VCaP (cell line): Measurements from ENCODE around the gene FOXO3.
A peak's percentile ranks its signal among the peaks of the same experiment; 100 is the strongest.

ENCODE experiments used
- H3K27ac ChIP-seq: fragments of 450-650 bp; 2 replicates; pipeline ENCODE4 v1.5.1; 2017
- TF ChIP-seq, protein P1 (sequence below): fragments of 450-650 bp; conservative IDR thresholded peaks from 2 replicates; pipeline ENCODE4 v1.5.1; 2017; ENCODE audit warnings: mild to moderate bottlenecking, moderate library complexity

The FOXO3 gene

DNA sequence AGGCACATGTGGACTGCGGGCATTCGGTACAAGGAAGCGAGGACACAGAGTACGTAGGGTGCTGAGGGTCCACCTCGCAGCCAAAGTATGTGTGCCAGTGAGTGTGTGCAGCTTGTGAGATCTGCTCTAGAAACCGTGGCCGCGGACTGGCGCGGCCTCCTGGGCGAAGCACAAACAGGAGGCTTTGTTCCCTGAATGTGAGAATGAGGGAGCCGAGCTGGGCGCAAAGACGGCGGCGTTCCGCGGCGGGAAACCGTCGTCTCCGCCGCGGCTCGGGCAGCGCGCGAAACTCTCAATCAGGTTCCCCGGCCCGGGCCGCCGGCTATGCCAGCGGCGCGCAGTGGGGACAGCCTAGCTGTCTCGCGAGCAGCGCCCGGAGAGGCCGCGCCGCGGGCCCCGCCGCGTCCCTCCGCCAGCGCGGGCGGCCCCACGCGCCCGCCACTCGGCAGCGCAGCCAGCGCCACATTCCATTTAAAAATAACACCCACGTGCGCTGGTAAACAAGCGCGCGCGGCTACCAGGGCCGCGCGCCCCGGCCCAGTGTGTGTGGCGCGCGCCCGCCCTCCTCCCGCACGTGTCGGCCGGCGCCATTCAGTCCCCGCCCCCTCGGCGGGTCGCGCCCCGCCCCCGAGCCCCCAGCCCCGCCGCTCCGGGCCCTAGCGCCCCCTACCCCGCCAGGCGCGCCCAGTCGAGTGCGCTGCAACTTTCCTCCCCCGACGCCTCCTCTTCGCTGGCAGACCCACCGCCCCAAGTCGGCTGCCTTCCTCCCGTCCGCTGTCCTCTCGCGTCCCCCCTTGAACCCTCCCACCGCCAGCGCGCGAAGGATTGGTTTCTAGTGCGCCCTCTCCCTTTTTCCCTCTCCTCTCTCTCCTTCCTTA, 3.0 kb upstream of the FOXO3 start:
- TF ChIP-seq, protein P1, sequence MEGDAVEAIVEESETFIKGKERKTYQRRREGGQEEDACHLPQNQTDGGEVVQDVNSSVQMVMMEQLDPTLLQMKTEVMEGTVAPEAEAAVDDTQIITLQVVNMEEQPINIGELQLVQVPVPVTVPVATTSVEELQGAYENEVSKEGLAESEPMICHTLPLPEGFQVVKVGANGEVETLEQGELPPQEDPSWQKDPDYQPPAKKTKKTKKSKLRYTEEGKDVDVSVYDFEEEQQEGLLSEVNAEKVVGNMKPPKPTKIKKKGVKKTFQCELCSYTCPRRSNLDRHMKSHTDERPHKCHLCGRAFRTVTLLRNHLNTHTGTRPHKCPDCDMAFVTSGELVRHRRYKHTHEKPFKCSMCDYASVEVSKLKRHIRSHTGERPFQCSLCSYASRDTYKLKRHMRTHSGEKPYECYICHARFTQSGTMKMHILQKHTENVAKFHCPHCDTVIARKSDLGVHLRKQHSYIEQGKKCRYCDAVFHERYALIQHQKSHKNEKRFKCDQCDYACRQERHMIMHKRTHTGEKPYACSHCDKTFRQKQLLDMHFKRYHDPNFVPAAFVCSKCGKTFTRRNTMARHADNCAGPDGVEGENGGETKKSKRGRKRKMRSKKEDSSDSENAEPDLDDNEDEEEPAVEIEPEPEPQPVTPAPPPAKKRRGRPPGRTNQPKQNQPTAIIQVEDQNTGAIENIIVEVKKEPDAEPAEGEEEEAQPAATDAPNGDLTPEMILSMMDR = no peak; the same call in none of the 2 replicates
- H3K27ac ChIP-seq = peak overlapping the region; percentile 96

DNA sequence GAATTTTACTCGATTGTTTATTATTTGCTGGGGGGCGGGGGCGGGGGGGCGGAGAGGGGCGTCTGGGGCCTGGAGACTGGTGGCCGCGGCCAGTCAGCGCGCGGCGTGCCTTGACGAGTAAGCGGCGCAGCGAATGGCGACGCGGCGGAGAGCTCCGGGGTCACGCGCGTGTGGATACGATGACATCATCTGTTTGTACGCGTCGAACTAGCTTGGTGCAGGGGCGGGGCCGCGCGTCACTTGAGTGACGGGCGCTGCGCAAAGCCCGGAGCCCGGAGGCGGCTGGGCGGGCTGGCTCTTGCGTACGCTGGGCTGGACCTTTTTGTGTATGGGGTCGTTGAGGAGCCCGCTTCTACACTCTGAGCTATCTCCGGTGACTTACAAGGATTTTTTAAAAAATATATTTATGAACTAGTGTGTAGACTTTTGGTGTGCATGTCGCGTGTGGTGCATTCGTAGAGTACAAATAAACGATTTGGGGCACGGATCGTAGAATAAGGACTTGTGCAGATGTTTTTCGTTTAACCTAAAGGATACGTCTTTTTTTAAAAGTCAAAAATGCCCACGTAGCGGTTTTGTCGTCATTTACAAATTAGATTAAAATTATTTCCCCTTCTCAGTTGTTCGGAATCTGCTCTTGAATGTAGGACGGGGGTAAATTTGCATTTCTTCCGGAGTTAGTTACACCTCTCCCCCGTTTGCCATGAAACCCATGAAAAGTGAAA, 2.2 kb upstream of the FOXO3 start:
- TF ChIP-seq, protein P1 = no peak; the same call in 1 of the 2 replicates
- H3K27ac ChIP-seq = peak overlapping the region; percentile 96

DNA sequence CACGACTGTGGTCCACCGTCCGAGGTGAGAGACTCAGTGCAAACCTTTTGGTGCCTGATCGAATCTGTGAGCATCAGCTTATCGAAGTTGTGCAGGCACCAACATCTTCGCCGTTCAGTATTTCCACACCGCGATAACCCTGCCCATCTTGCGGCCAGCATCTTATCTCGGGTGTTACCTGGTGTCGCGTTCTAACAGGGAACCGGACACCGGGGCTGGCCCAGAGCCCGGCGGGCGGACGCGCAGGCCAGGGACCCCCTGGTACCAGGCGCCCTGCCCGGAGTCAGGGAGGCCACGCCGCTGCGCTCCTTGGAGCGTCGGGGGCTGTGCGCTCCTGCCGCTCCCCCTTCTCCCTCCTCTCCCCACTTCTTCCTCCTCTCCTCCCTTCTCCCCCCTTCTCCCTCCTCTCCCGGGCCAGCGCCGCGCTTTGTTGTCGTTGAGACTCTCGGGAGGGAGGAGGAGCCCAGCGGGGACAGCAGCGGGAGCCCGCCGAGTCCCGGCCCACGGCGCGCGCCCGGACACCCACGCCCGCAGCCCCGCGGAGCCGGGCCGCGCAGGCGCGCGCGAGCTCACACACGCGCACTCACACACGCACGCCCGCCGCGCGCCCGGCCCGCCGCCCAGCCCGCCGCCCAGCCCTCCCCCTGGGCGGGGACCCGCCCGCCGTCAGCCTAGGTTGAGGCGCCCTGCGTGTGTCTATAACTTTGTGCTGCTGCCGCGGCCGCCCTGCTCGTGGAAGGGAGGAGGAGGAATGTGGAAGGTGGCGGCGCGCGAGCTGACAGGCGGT, 1.4 kb upstream of the FOXO3 start:
- H3K27ac ChIP-seq = peak overlapping the region; percentile 96
- TF ChIP-seq, protein P1 = no peak

DNA sequence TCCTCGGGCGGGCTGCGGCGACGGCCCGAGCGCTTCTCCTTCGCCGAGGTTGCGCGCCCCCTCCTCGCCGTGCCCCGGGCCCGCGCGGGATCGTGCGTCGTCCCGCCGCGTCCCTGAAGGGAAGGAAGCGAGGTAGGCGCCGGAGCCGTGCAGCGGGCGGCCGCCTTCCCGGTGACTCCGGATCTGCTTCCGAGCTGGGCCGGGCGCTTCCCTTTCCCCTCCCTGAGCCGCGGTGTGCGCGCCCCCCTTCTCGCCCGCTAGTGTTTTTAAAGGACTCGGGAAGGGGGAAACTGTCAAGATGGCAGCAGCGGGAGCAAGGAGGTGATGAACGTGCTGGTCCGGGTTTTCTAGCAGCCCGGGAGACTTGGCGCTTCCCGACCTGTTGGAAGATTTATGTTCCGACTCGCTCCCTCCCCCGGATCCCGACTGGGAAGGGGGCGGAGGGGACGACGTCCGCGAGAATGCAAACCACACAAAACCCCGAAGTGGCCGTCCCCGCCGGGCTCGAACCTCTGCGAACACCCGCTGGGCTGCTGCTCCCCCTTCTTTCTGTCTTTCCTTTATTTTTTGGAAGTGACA, 744 bp upstream of the FOXO3 start:
- TF ChIP-seq, protein P1 = no peak
- peak overlapping the region; percentile 96 for H3K27ac ChIP-seq

DNA sequence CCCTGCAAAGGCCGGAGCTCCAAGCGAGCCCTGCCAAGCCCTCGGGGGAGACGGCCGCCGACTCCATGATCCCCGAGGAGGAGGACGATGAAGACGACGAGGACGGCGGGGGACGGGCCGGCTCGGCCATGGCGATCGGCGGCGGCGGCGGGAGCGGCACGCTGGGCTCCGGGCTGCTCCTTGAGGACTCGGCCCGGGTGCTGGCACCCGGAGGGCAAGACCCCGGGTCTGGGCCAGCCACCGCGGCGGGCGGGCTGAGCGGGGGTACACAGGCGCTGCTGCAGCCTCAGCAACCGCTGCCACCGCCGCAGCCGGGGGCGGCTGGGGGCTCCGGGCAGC, 561 bp downstream of the FOXO3 start:
- peak overlapping the region; percentile 96 for H3K27ac ChIP-seq

DNA sequence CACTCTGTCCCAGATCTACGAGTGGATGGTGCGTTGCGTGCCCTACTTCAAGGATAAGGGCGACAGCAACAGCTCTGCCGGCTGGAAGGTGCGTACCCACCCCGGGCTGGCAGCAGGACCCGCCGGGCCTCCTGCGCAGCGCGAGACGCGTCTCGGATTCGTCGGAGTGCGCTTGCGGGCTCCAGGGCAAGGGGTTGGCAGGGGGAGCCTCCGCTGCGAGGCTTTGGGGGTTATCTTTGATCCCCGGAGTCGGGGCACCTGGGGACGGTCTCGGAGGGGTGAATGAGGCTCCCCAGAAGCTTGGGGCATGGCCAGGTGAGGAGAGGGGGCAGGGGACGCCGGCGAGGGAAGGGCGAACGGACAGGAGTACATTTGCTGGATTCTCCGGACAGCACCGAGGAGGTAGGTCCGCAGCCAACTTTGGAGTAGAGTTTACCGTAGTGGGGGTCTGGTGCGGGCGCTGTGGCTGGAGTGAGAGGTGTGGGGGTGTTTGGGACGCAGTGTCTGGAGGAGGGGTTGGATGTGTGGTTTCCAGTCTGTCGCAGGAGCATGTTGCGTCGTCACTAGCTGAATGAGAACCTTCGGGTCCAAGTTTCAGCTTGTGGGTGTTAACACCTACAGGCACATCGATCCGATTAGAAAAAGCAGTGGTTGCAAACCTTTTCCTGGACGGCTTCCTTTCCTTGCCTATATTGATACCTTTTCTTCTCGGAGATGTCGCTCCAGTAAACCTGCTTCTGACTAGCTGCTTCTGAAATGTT, 1.2 kb downstream of the FOXO3 start:
- TF ChIP-seq, protein P1 = no peak
- H3K27ac ChIP-seq = peak overlapping the region; percentile 96

DNA sequence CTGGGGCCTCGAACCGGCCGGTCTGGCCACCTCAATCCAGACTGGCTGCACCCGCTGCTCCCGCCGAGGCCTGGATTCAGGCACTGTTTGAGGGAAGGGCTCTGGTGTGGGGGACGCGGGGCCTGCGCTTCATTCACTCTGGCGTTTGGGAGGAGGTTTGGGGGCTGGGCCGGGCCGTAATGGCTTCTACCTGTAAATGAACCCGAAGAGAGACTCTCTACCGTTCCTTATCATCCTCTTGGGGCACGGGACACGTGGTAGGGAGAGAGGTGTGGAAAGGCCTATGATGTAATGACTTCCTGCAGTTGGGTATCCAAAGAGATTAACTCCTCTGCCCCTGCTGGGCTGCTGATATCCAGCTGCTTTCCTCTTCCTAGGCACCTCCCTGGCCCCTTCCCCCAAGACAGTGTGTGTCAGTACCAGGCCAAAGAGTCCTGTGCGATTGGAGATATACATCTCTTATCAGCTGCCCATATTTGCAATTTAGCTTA, 1.8 kb downstream of the FOXO3 start:
- TF ChIP-seq, protein P1 = no peak
- H3K27ac ChIP-seq = peak overlapping the region; percentile 96
